ENCODE results near the gene RSPO1. TPM values are rescaled to one million over a fixed set of nuclear protein-coding genes. Genes with fewer than 3 reads are reported as not detected.

RSPO1 gene
- total RNA-seq, 1 experiment from 2014 or later, result not detected

GRCh38 chr1:37606481-37607263 is 28.0 kb downstream of the RSPO1 start:
- Histone ChIP-seq H3F3A (ENCODE audit: low read length, unreplicated experiment) (no peaks in the 10 kb centered on the region), H3K27ac (ENCODE audit: low read length) (no peak overlapping the region), H3K4me3 (ENCODE audit: low read length) (no peak overlapping the region), H3K4me2 (ENCODE audit: low read length) (no peak overlapping the region), H3K27me3 (ENCODE audit: low read length) (peaks cover 36% of the 10 kb centered on the region), H3K9me2 (replicated peaks; ENCODE audit: low read length) (no peaks in the 10 kb centered on the region), H2AFZ (ENCODE audit: low read length) (no peak overlapping the region), H3K9me3 (ENCODE audit: low read length) (no peaks in the 10 kb centered on the region), H3K9ac (ENCODE audit: low read length) (no peak overlapping the region), H4K20me1 (ENCODE audit: low read length) (no peaks in the 10 kb centered on the region), H3K79me2 (ENCODE audit: low read length) (no peaks in the 10 kb centered on the region), H3K4me1 (ENCODE audit: insufficient read depth, low read length) (no peaks in the 10 kb centered on the region), H3K36me3 (ENCODE audit: low read depth, low read length) (no peaks in the 10 kb centered on the region)
- no peak for DNase-seq
- ChIA-PET POLR2A (ENCODE audit: unreplicated experiment) (no interaction called here), CTCF (no interaction called here)
- BruUV-seq (replicated peaks), result no TSS peak
- ATAC-seq, result no peak
- intact Hi-C loops (cut with micrococcal nuclease), result no loop called here
- TF ChIP-seq, protein P1, sequence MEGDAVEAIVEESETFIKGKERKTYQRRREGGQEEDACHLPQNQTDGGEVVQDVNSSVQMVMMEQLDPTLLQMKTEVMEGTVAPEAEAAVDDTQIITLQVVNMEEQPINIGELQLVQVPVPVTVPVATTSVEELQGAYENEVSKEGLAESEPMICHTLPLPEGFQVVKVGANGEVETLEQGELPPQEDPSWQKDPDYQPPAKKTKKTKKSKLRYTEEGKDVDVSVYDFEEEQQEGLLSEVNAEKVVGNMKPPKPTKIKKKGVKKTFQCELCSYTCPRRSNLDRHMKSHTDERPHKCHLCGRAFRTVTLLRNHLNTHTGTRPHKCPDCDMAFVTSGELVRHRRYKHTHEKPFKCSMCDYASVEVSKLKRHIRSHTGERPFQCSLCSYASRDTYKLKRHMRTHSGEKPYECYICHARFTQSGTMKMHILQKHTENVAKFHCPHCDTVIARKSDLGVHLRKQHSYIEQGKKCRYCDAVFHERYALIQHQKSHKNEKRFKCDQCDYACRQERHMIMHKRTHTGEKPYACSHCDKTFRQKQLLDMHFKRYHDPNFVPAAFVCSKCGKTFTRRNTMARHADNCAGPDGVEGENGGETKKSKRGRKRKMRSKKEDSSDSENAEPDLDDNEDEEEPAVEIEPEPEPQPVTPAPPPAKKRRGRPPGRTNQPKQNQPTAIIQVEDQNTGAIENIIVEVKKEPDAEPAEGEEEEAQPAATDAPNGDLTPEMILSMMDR (conservative IDR thresholded peaks at IDR 0.05; ENCODE audit: low read depth, low read length), result no peak
- no peak for TF ChIP-seq EZH2 (IDR thresholded peaks at IDR 0.05; ENCODE audit: low read length, unreplicated experiment)
- TF ChIP-seq EZH2phosphoT487 (IDR thresholded peaks at IDR 0.05; ENCODE audit: borderline replicate concordance, low read length), result no peak

- no peak; the same call in 1 of the 2 replicates for ATAC-seq
- no peaks in the 10 kb centered on the region for H3K36me3 ChIP-seq (ENCODE audit: low read depth, low read length)
- ChIA-PET CTCF (no interaction called here), POLR2A (ENCODE audit: unreplicated experiment) (no interaction called here)
- H4K20me1 ChIP-seq (ENCODE audit: low read length), result no peaks in the 10 kb centered on the region
- intact Hi-C loops (cut with micrococcal nuclease), result no loop called here
- H3K4me2 ChIP-seq (ENCODE audit: low read length), result no peak overlapping the region
- no peak overlapping the region for H3K4me3 ChIP-seq (ENCODE audit: low read length)
- H3K9me2 ChIP-seq (replicated peaks; ENCODE audit: low read length), result no peaks in the 10 kb centered on the region
- DNase-seq, result no peak
- no peak for TF ChIP-seq EZH2 (IDR thresholded peaks at IDR 0.05; ENCODE audit: low read length, unreplicated experiment)
- no peak for TF ChIP-seq EZH2phosphoT487 (IDR thresholded peaks at IDR 0.05; ENCODE audit: borderline replicate concordance, low read length)
- TF ChIP-seq, protein P1 (conservative IDR thresholded peaks at IDR 0.05; ENCODE audit: low read depth, low read length), result no peak
- H2AFZ ChIP-seq (ENCODE audit: low read length), result no peak overlapping the region
- no peak overlapping the region for H3K27ac ChIP-seq (ENCODE audit: low read length)
- no peaks in the 10 kb centered on the region for H3K9me3 ChIP-seq (ENCODE audit: low read length)
- no peaks in the 10 kb centered on the region for H3K4me1 ChIP-seq (ENCODE audit: insufficient read depth, low read length)
- BruUV-seq (replicated peaks), result no TSS peak
- H3K27me3 ChIP-seq (ENCODE audit: low read length), result peaks cover 36% of the 10 kb centered on the region
- H3F3A ChIP-seq (ENCODE audit: low read length, unreplicated experiment), result no peaks in the 10 kb centered on the region
- no peaks in the 10 kb centered on the region for H3K79me2 ChIP-seq (ENCODE audit: low read length)
- H3K9ac ChIP-seq (ENCODE audit: low read length), result no peak overlapping the region
These were observed 28.8 kb downstream of the RSPO1 start for GRCh38 chr1:37605806-37606474.

Data from PC-3 (cell line).